Measurements from ENCODE around the gene CAMK1G. TPM values are rescaled to one million over a fixed set of nuclear protein-coding genes. Genes with fewer than 3 reads are reported as not detected.

Gene CAMK1G
- total RNA-seq, 1 donor, result 0.90 TPM

DNA sequence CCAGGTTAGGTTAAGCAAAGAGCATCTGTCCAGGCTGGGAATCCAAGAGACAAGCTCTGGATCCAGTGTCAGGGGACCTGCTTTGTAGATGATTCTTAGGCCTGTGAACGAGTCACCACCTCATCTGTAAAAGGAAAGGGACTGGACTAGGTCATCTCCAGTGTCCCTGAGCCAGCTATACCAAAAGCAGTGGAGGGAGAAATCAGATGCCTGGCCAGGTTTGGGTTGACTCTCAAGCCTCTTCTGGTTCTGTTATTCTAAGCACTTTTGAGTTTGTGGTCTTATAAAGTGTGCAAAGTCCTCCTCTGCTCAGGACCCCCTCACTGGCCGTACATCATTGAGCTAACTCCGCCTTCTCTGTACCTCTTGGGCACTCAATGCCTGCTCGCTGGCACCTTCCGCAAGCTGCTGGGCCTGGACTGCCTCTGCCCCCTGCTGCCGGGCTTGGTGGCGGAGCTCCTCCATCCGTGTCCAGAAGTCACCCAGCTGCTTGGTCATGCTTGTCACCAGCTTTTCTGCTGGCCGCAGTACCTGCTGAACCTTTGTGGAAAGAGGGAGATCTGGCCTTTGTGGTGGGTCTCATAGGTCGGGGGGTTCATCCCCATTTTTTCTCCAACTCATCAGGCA, 33.6 kb downstream of the CAMK1G start:
- TF ChIP-seq, protein P1, sequence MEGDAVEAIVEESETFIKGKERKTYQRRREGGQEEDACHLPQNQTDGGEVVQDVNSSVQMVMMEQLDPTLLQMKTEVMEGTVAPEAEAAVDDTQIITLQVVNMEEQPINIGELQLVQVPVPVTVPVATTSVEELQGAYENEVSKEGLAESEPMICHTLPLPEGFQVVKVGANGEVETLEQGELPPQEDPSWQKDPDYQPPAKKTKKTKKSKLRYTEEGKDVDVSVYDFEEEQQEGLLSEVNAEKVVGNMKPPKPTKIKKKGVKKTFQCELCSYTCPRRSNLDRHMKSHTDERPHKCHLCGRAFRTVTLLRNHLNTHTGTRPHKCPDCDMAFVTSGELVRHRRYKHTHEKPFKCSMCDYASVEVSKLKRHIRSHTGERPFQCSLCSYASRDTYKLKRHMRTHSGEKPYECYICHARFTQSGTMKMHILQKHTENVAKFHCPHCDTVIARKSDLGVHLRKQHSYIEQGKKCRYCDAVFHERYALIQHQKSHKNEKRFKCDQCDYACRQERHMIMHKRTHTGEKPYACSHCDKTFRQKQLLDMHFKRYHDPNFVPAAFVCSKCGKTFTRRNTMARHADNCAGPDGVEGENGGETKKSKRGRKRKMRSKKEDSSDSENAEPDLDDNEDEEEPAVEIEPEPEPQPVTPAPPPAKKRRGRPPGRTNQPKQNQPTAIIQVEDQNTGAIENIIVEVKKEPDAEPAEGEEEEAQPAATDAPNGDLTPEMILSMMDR (IDR thresholded peaks at IDR 0.05; ENCODE audit: insufficient read depth, low read length), result no peak

DNA sequence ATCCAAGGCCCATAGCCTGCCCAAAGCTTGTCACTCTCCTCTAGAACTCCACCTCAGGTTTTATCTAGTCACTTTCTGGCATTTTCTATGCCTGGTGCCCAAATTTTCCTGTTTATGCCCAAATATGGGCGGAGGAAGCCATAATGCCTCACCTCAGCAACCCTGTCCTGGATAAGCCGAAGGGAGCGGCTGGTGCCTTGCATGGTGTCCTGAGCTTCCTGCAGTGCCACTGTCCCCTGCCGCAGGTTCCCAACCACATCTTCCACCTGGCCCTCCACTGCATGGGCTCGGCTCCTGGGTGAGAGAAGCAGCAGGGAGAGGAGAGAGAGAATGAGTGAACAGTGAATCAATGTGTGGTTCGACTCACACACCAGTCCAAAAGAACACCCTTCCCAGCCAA, 34.2 kb downstream of the CAMK1G start:
- TF ChIP-seq, protein P1 (IDR thresholded peaks at IDR 0.05; ENCODE audit: insufficient read depth, low read length), result no peak
- no peak for DNase-seq (ENCODE audit: low read depth)
- no peak overlapping the region for H3K4me3 ChIP-seq (ENCODE audit: low read depth, low read length)

More for the DNA sequence above, 33.6 kb downstream of the CAMK1G start:
- no peak for DNase-seq (ENCODE audit: low read depth)
- H3K4me3 ChIP-seq (ENCODE audit: low read depth, low read length), result no peak overlapping the region

DNA sequence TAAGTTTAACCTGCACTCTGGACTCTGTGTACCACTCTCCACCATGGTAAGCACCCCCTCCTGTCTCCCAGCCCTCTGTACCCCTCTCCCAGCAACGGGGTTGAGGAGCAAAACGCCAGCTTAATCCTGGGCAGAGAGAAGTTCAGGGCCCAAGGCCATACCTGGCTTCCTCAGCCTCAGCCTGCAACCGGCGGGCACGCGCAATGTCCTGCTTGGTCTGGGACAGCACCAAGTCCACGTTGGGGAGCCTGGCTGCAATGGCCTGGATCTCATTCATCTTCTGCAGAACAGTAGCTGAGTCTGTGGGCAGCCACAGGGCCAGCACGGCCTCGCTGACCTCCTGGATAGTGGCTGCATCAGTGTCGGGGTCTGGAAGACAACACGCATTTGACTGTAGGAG, 34.8 kb downstream of the CAMK1G start:
- H3K4me3 ChIP-seq (ENCODE audit: low read depth, low read length), result no peak overlapping the region
- TF ChIP-seq, protein P1 (IDR thresholded peaks at IDR 0.05; ENCODE audit: insufficient read depth, low read length), result no peak

DNA sequence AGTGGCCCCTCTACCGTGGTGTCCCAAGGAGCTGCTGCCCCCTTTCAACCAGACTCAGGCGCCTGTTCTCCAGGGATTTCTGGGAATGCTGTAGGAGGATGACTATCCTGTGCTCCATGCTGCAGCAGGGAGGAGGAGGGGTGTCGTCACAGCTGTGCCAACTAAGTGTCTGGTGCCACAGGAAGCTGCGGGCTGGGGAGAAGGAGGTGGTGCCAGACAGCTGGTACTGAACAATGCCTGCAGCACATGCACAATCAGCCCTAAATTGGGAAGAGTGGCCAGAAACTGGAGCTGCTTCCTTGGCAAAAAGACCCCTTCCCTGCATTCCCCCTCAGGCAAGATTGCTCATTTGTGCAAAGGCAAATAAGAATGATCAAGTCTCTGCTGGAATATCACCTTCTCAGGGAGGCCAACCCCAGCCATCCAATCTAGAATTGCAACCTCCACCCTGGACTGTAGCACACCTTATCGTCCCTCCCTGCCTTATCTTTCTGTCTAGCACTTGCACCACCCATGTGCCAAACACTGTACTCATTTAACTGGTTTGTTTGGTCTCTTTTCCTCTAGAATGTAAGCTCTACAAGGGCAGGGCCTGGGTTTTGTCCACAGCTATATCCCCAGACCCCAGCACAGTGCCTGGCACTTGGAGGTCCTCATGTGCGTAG, 35.4 kb downstream of the CAMK1G start:
- TF ChIP-seq, protein P1 (IDR thresholded peaks at IDR 0.05; ENCODE audit: insufficient read depth, low read length), result no peak
- no peak overlapping the region for H3K4me3 ChIP-seq (ENCODE audit: low read depth, low read length)
- DNase-seq (ENCODE audit: low read depth), result no peak

More for the DNA sequence above, 34.8 kb downstream of the CAMK1G start:
- no peak for DNase-seq (ENCODE audit: low read depth)

DNA sequence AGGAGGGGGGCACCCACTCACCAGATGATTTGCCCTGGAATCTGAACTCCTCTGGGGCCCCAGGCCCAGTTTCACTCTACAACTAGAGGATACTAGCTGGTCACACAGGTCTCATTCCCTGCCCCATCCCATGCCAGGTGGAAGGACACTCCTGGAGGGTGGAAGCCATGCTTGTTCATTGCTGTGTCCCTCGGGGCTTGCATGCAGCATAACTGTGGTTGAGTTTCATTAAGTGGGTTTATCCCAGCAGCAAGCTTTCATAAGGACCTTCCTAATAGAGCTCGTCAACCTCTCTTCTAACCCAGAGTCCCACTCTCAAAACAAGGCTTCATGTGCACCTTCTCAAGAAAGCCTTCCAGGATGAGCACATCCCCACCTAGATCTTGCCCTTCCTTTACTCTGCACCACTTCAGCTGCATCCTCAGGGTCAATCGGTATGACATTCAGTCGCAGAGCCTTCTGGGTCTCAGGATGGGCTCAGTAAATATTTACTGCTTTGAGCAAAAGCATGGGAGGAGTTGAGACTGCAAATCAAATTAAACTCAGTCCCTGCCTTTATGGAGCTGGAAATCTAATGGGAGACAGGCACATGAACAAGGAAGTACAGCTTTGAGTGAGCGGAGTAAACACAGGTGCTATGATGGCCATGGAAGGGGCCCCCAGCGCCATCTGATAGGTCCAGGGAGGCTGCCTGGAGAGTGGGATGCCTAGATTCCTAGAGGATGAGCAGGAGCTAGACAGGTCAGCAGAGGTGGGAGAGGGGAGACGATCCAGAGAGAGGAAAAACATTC, 36.4 kb downstream of the CAMK1G start:
- no peak for DNase-seq (ENCODE audit: low read depth)
- TF ChIP-seq, protein P1 (IDR thresholded peaks at IDR 0.05; ENCODE audit: insufficient read depth, low read length), result no peak
- H3K4me3 ChIP-seq (ENCODE audit: low read depth, low read length), result no peak overlapping the region

DNA sequence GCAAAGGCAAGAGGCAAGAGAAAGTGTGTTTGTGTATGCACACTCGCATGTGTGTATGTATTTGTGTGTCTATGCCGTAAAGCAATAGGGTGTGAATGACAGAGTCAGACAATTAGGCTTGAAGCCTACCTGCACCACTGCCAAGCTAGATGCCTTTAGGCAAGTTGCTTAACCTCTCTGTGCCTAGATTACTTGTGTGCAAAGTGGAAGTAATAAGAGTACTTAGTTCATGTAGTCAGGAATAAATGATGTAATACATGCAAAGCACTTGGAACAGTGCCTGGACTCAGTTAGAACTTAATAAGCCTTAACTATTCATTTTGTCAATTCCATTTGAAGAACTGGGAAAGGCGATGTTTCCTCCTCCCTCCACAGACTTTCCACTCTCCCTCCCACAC, 37.0 kb downstream of the CAMK1G start:
- no peak overlapping the region for H3K4me3 ChIP-seq (ENCODE audit: low read depth, low read length)
- peak; percentile 45 for DNase-seq (ENCODE audit: low read depth)
- TF ChIP-seq, protein P1 (IDR thresholded peaks at IDR 0.05; ENCODE audit: insufficient read depth, low read length), result no peak

Data from fibroblast of the aortic adventitia (primary cell).